ENCODE results near the gene RAB3D. TPM values are rescaled to one million over a fixed set of nuclear protein-coding genes. Genes with fewer than 3 reads are reported as not detected.

Gene RAB3D
- total and polyA plus RNA-seq, 10 of the 15 experiments (the other 5 are each of a cell fraction or from before 2014, with no cell fraction given): 1.1 to 15.7 (median 6.2) TPM

GRCh38 chr19:11373166-11373884 is 33.9 kb upstream of the RAB3D start:
- ATAC-seq (no peak), FAIRE-seq (no peak), DNase-seq (ENCODE audit: low read depth, low spot score) (no peak)
- RAD21 ChIA-PET (ENCODE audit: unreplicated experiment): interaction anchor here (1.0 to 5.2 kb wide), 5 partner anchors 10 to 79 kb away, joined by 3 to 27 read pairs (median 5); partner anchors contain the start of genes CCDC159, EPOR, ODAD3 and TMEM205
- Histone ChIP-seq H3K79me2 (ENCODE audit: control insufficient read depth, insufficient read depth, low read length) (peaks cover 10% of the 10 kb centered on the region), H3K27me3 (replicated peaks in 1 of 2; ENCODE audit: control insufficient read depth in 2 of 2, insufficient read depth in 2 of 2, low read length in 1 of 2) (no peaks in the 10 kb centered on the region), H3K27ac (ENCODE audit: control insufficient read depth, insufficient read depth) (no peak overlapping the region; the same call in 1 of the 2 replicates), H3K4me2 (ENCODE audit: control insufficient read depth, insufficient read depth) (peak overlapping the region; percentile 83), H3K36me3 (ENCODE audit: control insufficient read depth in 2 of 2, insufficient read depth in 2 of 2, low read length in 1 of 2) (no peaks in the 10 kb centered on the region), H4K20me1 (ENCODE audit: control insufficient read depth, insufficient read depth) (no peaks in the 10 kb centered on the region), H3K9ac (ENCODE audit: control insufficient read depth, insufficient read depth, low read length) (peak overlapping the region; percentile 87; the same call in 1 of the 2 replicates), H3K9me3 (replicated peaks; ENCODE audit: control insufficient read depth, insufficient read depth, low read length) (no peaks in the 10 kb centered on the region), H3K4me3 (peak overlapping the region; percentile 77; the same call in 1 of the 2 replicates), H2AFZ (ENCODE audit: control insufficient read depth, low read depth, low read length) (no peak overlapping the region; the same call in 1 of the 2 replicates), H3K4me1 (ENCODE audit: control insufficient read depth, insufficient read depth, low read length) (peaks cover 21% of the 10 kb centered on the region)
- WGBS (ENCODE audit: insufficient coverage, insufficient replicate concordance, low lambda C conversion rate, missing lambda C conversion rate): 50% methylated on average over 10 of the region's 10 CpGs
- intact Hi-C loops (cut with micrococcal nuclease; ENCODE audit: unreplicated experiment) (no loop called here), in situ Hi-C loops (cut with MboI) (no loop called here)
- SMC1A ChIA-PET (ENCODE audit: uncharacterized antibody, unreplicated experiment): interaction anchor here (0.8 to 6.1 kb wide), 4 partner anchors 27 to 81 kb away, joined by 3 to 40 read pairs (median 26); partner anchors contain the start of genes CCDC159, TMEM205 and TSPAN16
- BruUV-seq (replicated peaks): no TSS peak
- CTCF ChIA-PET: interaction anchor here (0.7 to 5.6 kb wide), 8 partner anchors 10 to 109 kb away, joined by 3 to 62 read pairs (median 6); partner anchors contain the start of genes CCDC159, EPOR, TMEM205 and TSPAN16
- POLR2A ChIA-PET: interaction anchor here (1.1 to 4.8 kb wide), 3 partner anchors 28 to 84 kb away, joined by 3 to 48 read pairs (median 4); partner anchors contain the start of genes CCDC159 and TMEM205
- TF ChIP-seq ZNF687 (IDR thresholded peaks at IDR 0.05) (no peak), POLR2A (IDR thresholded peaks at IDR 0.05; ENCODE audit: low read depth, low read length) (no peak), MXI1 (IDR thresholded peaks at IDR 0.05; ENCODE audit: low read depth, low read length) (peak; percentile 59; the same call in 1 of the 2 replicates), PKNOX1 (IDR thresholded peaks at IDR 0.05) (peak; percentile 96), E4F1 (IDR thresholded peaks at IDR 0.05; ENCODE audit: borderline replicate concordance, partially characterized antibody) (no peak), PBX3 (IDR thresholded peaks at IDR 0.05; ENCODE audit: insufficient replicate concordance, low read depth, low read length) (peak; percentile 90), FOS (IDR thresholded peaks at IDR 0.05; ENCODE audit: borderline replicate concordance, extremely low read depth, insufficient read length) (no peak), NFXL1 (IDR thresholded peaks at IDR 0.05; ENCODE audit: borderline replicate concordance) (no peak), CHD2 (IDR thresholded peaks at IDR 0.05; ENCODE audit: borderline replicate concordance, low read depth, low read length) (no peak), ZNF274 (IDR thresholded peaks at IDR 0.05; ENCODE audit: insufficient read depth, insufficient read length) (no peak), ZNF622 (IDR thresholded peaks at IDR 0.05) (no peak)

Measured in GM12878 (cell line).